Fibroblast of lung (primary cell): ENCODE results near the gene FCER1G.

Source experiments
- CTCF ChIP-seq, 2 donors: IDR thresholded peaks in 1 of 2; conservative IDR thresholded peaks in 1 of 2; 1 replicate in 1 of 2; 2 replicates in 1 of 2; pipeline ENCODE4 v1.5.1; 2011 to 2012; ENCODE audit warnings: low read length in 2 of 2, control low read depth in 1 of 2, inconsistent platforms in 1 of 2, low read depth in 1 of 2, mild to moderate bottlenecking in 1 of 2
- EZH2 ChIP-seq: IDR thresholded peaks from 2 replicates; pipeline ENCODE4 v1.5.1; 2012; ENCODE audit warnings: low read length, control low read depth, mild to moderate bottlenecking; ENCODE audit errors: missing control alignments

DNA sequence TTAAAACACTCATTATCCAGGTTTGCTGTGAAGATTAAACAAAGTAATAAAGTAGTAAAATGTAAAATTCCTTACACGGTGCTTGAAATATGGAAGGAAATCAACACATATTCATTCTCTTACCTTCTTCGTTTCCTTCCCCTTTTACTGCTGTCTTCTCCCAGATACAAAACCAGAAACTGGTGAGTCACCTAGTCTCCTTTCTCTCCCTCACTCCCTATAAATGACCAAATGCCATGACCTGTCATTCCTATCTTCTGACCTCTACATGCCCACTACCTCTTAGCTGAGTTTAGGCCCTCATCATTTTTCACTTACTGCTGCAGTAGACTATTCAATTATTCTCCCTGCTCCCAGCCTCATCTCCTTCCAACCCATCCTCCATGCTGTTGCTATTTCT is 27.2 kb downstream of the FCER1G start:
- TF ChIP-seq CTCF (conservative IDR thresholded peaks at IDR 0.05 in 1 of 2, IDR thresholded peaks at IDR 0.05 in 1 of 2; ENCODE audit: low read depth in 1 of 2, low read length in 2 of 2) (no peak), EZH2 (no peak)
